ENCODE measurements around the gene MTUS2.
"Not testable (repeated sequence)": the region's sequence is repeated elsewhere in the genome, so short reads cannot be mapped to it uniquely, and the experiment has no call there.

The MTUS2 gene

GRCh38 chr13:29339386-29340272, 519.5 kb downstream of the MTUS2 start:
- no peak for DNase-seq

GRCh38 chr13:29345860-29346582, 525.9 kb downstream of the MTUS2 start:
- not testable (repeated sequence) for DNase-seq

GRCh38 chr13:29355029-29355428, 534.9 kb downstream of the MTUS2 start:
- no peak for DNase-seq

- DNase-seq = no peak
Measured at GRCh38 chr13:29359181-29359580, 539.0 kb downstream of the MTUS2 start.

- no peak for DNase-seq
Measured at GRCh38 chr13:29361716-29362115, 541.6 kb downstream of the MTUS2 start.

- peak; percentile 7 for DNase-seq
Measured at GRCh38 chr13:29362849-29363604, 542.9 kb downstream of the MTUS2 start.

- DNase-seq = no peak
Measured at GRCh38 chr13:29369060-29369743, 549.1 kb downstream of the MTUS2 start.

- no peak for DNase-seq
Measured at GRCh38 chr13:29379281-29379680, 559.1 kb downstream of the MTUS2 start.

- no peak for DNase-seq
Measured at GRCh38 chr13:29379865-29380264, 559.7 kb downstream of the MTUS2 start.

- no peak for DNase-seq
Measured at GRCh38 chr13:29382021-29382420, 561.9 kb downstream of the MTUS2 start.

- no peak for DNase-seq
Measured at GRCh38 chr13:29383476-29383875, 563.3 kb downstream of the MTUS2 start.

- no peak for DNase-seq
Measured at GRCh38 chr13:29384466-29384865, 564.3 kb downstream of the MTUS2 start.

- DNase-seq = no peak
Measured at GRCh38 chr13:29384871-29385270, 564.7 kb downstream of the MTUS2 start.

GRCh38 chr13:29386246-29386645, 566.1 kb downstream of the MTUS2 start:
- no peak for DNase-seq

- not testable (repeated sequence) for DNase-seq
Measured at GRCh38 chr13:29390598-29390997, 570.5 kb downstream of the MTUS2 start.

- DNase-seq = no peak
Measured at GRCh38 chr13:29396446-29396845, 576.3 kb downstream of the MTUS2 start.

GRCh38 chr13:29397265-29397664, 577.1 kb downstream of the MTUS2 start:
- no peak for DNase-seq

GRCh38 chr13:29402166-29402636, 582.1 kb downstream of the MTUS2 start:
- no peak for DNase-seq

- DNase-seq = no peak
Measured at GRCh38 chr13:29405401-29405800, 585.3 kb downstream of the MTUS2 start.

- DNase-seq = no peak
Measured at GRCh38 chr13:29411481-29411880, 591.3 kb downstream of the MTUS2 start.

GRCh38 chr13:29418026-29418425, 597.9 kb downstream of the MTUS2 start:
- no peak for DNase-seq

- no peak for DNase-seq
Measured at GRCh38 chr13:29421118-29421517, 601.0 kb downstream of the MTUS2 start.

GRCh38 chr13:29422015-29422414, 601.9 kb downstream of the MTUS2 start:
- DNase-seq = no peak

Data from T-helper 9 cell (primary cell).